ENCODE measurements around the gene CYP20A1. TPM values are rescaled to one million over a fixed set of nuclear protein-coding genes. Genes with fewer than 3 reads are reported as not detected.
A peak's percentile ranks its signal among the peaks of the same experiment; 100 is the strongest.

The CYP20A1 gene
- total and polyA plus RNA-seq, 9 of the 15 experiments (the other 6 are each of a cell fraction or from before 2014, with no cell fraction given): 10.3 to 31.7 (median 12.4) TPM

- Histone ChIP-seq H3K27me3 (ENCODE audit: control insufficient read depth in 2 of 2, insufficient read depth in 2 of 2, low read length in 2 of 2) (no peaks in the 10 kb centered on the region), H4K20me1 (replicated peaks; ENCODE audit: control insufficient read depth, insufficient read depth, low read length) (no peaks in the 10 kb centered on the region), H3K4me3 (peak overlapping the region; percentile 63), H3K9ac (ENCODE audit: insufficient read depth in 1 of 2, low read depth in 2 of 2, low read length in 2 of 2) (peak overlapping the region; percentile 80 to 94), H3K36me3 (ENCODE audit: control insufficient read depth, insufficient read depth, low read length) (peaks cover 16% of the 10 kb centered on the region; the same call in 1 of the 3 replicates), H3K79me2 (ENCODE audit: control insufficient read depth, insufficient read depth, low read length) (peaks cover 29% of the 10 kb centered on the region), H3K4me1 (replicated peaks in 1 of 2; ENCODE audit: control insufficient read depth in 2 of 2, insufficient read depth in 2 of 2, low read length in 2 of 2) (peaks cover 5 to 7% of the 10 kb centered on the region in 2 experiments; a peak in 3 of 5 replicates), H3K4me2 (ENCODE audit: insufficient read depth, low read length) (peak overlapping the region; percentile 76), H3K9me1 (ENCODE audit: control insufficient read depth, insufficient read depth, low read length) (no peaks in the 10 kb centered on the region), H2AFZ (ENCODE audit: low read depth, low read length) (peak overlapping the region; percentile 86), H3K27ac (ENCODE audit: extremely low read depth, low read depth, low read length) (peak overlapping the region; percentile 91), H3K9me3 (replicated peaks; ENCODE audit: control insufficient read depth, insufficient read depth, low read depth, low read length) (no peaks in the 10 kb centered on the region)
- in situ Hi-C loops (cut with MboI): no loop called here
- no peak for FAIRE-seq
- BruUV-seq (replicated peaks): TSS peak; percentile 78
- WGBS (ENCODE audit: insufficient coverage, low coverage, missing lambda C conversion rate): 0% methylated on average over 13 of the region's 22 CpGs
- no peak for TF ChIP-seq MYC (IDR thresholded peaks at IDR 0.05; ENCODE audit: low read depth, low read length)
- no peak for TF ChIP-seq MYC (CRISPR knock-in tag; IDR thresholded peaks at IDR 0.05; ENCODE audit: borderline replicate concordance, low read depth)
- TF ChIP-seq NKRF (IDR thresholded peaks at IDR 0.05; ENCODE audit: borderline replicate concordance): no peak
- no peak for TF ChIP-seq MXI1 (IDR thresholded peaks at IDR 0.05; ENCODE audit: low read depth, low read length)
- no peak for TF ChIP-seq TGIF2 (CRISPR knock-in tag; IDR thresholded peaks at IDR 0.05)
- no peak for TF ChIP-seq BCOR (IDR thresholded peaks at IDR 0.05)
- TF ChIP-seq, protein P1, sequence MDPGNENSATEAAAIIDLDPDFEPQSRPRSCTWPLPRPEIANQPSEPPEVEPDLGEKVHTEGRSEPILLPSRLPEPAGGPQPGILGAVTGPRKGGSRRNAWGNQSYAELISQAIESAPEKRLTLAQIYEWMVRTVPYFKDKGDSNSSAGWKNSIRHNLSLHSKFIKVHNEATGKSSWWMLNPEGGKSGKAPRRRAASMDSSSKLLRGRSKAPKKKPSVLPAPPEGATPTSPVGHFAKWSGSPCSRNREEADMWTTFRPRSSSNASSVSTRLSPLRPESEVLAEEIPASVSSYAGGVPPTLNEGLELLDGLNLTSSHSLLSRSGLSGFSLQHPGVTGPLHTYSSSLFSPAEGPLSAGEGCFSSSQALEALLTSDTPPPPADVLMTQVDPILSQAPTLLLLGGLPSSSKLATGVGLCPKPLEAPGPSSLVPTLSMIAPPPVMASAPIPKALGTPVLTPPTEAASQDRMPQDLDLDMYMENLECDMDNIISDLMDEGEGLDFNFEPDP (CRISPR knock-in tag; IDR thresholded peaks at IDR 0.05): no peak
- TF ChIP-seq JUND (IDR thresholded peaks at IDR 0.05; ENCODE audit: borderline replicate concordance, low read depth, low read length): no peak
- no peak for TF ChIP-seq JUND (tag; IDR thresholded peaks at IDR 0.05; ENCODE audit: borderline replicate concordance, low read depth, low read length)
- TF ChIP-seq ZNF121 (CRISPR knock-in tag; conservative IDR thresholded peaks at IDR 0.05): peak; percentile 14
- TF ChIP-seq, protein P2, sequence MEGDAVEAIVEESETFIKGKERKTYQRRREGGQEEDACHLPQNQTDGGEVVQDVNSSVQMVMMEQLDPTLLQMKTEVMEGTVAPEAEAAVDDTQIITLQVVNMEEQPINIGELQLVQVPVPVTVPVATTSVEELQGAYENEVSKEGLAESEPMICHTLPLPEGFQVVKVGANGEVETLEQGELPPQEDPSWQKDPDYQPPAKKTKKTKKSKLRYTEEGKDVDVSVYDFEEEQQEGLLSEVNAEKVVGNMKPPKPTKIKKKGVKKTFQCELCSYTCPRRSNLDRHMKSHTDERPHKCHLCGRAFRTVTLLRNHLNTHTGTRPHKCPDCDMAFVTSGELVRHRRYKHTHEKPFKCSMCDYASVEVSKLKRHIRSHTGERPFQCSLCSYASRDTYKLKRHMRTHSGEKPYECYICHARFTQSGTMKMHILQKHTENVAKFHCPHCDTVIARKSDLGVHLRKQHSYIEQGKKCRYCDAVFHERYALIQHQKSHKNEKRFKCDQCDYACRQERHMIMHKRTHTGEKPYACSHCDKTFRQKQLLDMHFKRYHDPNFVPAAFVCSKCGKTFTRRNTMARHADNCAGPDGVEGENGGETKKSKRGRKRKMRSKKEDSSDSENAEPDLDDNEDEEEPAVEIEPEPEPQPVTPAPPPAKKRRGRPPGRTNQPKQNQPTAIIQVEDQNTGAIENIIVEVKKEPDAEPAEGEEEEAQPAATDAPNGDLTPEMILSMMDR (IDR thresholded peaks at IDR 0.05 in 2 of 3, conservative IDR thresholded peaks at IDR 0.05 in 1 of 3; ENCODE audit: insufficient read depth in 2 of 3, low read depth in 1 of 3, low read length in 3 of 3): no peak
- peak; percentile 47; the same call in 1 of the 2 replicates for TF ChIP-seq SMARCA5 (IDR thresholded peaks at IDR 0.05)
- TF ChIP-seq PCBP1 (IDR thresholded peaks at IDR 0.05; ENCODE audit: low read depth, low read length, poor library complexity, severe bottlenecking): no peak
- no peak for TF ChIP-seq ZNF696 (CRISPR knock-in tag; conservative IDR thresholded peaks at IDR 0.05)
- ChIA-PET CTCF (ENCODE audit: low intra/inter-chr PET ratio) (no interaction called here), POLR2A (interaction anchor here (0.5 to 1.7 kb wide), 5 partner anchors 13 to 1312 kb away, joined by 3 to 4 read pairs (median 3); partner anchors contain the start of gene ABI2)
- no peak for DNase-seq (ENCODE audit: extremely low read depth in 1 of 4, low spot score in 3 of 4)
- intact Hi-C loops (cut with micrococcal nuclease): loop anchor here (10.0 kb wide), 3 partner anchors 223 to 653 kb away; partner anchors contain the start of gene NBEAL1
- ATAC-seq: peak; percentile 2
These were observed 520 bp upstream of the CYP20A1 start for GRCh38 chr2:203238292-203238703.

Data from K562 (cell line).